Tibial artery (tissue), 4 donors: ENCODE data around the gene KRT80.

Source experiments
- DNase-seq, 2 donors: peaks; one replicate each; pipeline ENCODE4 v3.0.0-alpha.2; 2019
- H3K27ac ChIP-seq, 2 donors: fragments of 200-600 bp; sonication (generic) in 1 of 2; 1 replicate in 1 of 2; 2 replicates in 1 of 2; pipeline ENCODE4 v1.5.1; 2018 to 2019; ENCODE audit warnings: mild to moderate bottlenecking in 1 of 2
- H3K27me3 ChIP-seq, 2 donors: fragments of 200-600 bp; sonication (generic) in 1 of 2; one replicate each; pipeline versions ENCODE4 v1.5.1 to v1.6.0; 2016 to 2019
- H3K36me3 ChIP-seq, 3 donors: fragments of 200-600 bp; sonication (generic) in 2 of 3; one replicate each; pipeline ENCODE4 v1.5.1; 2016 to 2019; ENCODE audit warnings: mild to moderate bottlenecking in 2 of 3
- H3K4me1 ChIP-seq, 4 donors: fragments of 200-600 bp; sonication (generic) in 2 of 4; 1 replicate in 3 of 4; 2 replicates in 1 of 4; pipeline ENCODE4 v1.5.1; 2016 to 2019
- H3K4me3 ChIP-seq, 2 donors: fragments of 200-600 bp; sonication (generic) in 1 of 2; 1 replicate in 1 of 2; 2 replicates in 1 of 2; pipeline ENCODE4 v1.5.1; 2018 to 2019; ENCODE audit warnings: mild to moderate bottlenecking in 2 of 2
- H3K9me3 ChIP-seq, 3 donors: fragments of 200-600 bp; sonication (generic) in 1 of 3; one replicate each; pipeline ENCODE4 v1.5.1; 2016 to 2019
- CTCF ChIP-seq, 2 experiments: fragments of 200-600 bp in 1 of 2; fragments of 450-650 bp in 1 of 2; IDR thresholded peaks; one replicate each; pipeline ENCODE4 v1.5.1; 2017 to 2019; ENCODE audit warnings: antibody characterized with exemption in 2 of 2, mild to moderate bottlenecking in 1 of 2, moderate library complexity in 1 of 2
- intact Hi-C: fragments of 100-400 bp; cut with DNase I; formaldehyde crosslinking; loops from one replicate; pipeline ENCODE4 v1.15.0; 2023; ENCODE audit warnings: low total_unique reads

KRT80 gene

GRCh38 chr12:52120951-52121823 lies 70.6 kb downstream of the KRT80 start:
- TF ChIP-seq CTCF (IDR thresholded peaks at IDR 0.05): no peak
- intact Hi-C loops: no loop called here
- H3K36me3 ChIP-seq: no peaks in the 10 kb centered on the region
- no peaks in the 10 kb centered on the region for H3K9me3 ChIP-seq
- peaks cover 0 to 47% of the 10 kb centered on the region in 2 donors for H3K27me3 ChIP-seq
- no peak overlapping the region for H3K4me3 ChIP-seq
- DNase-seq: no peak
- H3K27ac ChIP-seq: no peak overlapping the region
- H3K4me1 ChIP-seq: peaks cover 0 to 14% (median 0%) of the 10 kb centered on the region in 4 donors

GRCh38 chr12:52119398-52120254 lies 72.2 kb downstream of the KRT80 start:
- H3K4me3 ChIP-seq: no peak overlapping the region
- intact Hi-C loops: no loop called here
- no peaks in the 10 kb centered on the region for H3K36me3 ChIP-seq
- H3K4me1 ChIP-seq: peaks cover 0 to 6% (median 0%) of the 10 kb centered on the region in 4 donors
- no peak for DNase-seq
- TF ChIP-seq CTCF (IDR thresholded peaks at IDR 0.05): peak in 1 of 2 experiments; percentile 18
- H3K27me3 ChIP-seq: peaks cover 0 to 50% of the 10 kb centered on the region in 2 donors
- H3K9me3 ChIP-seq: no peaks in the 10 kb centered on the region
- H3K27ac ChIP-seq: no peak overlapping the region
